K562 (cell line): ENCODE results near the gene SCIN. TPM values are rescaled to one million over a fixed set of nuclear protein-coding genes. Genes with fewer than 3 reads are reported as not detected.
A peak's percentile ranks its signal among the peaks of the same experiment; 100 is the strongest.

Experiments used
- ATAC-seq: fragments of 200-7000 bp; cut with Tn5 transposase; 3 replicates; pipeline ENCODE4 v1.9.1; 2020; ENCODE audit warnings: moderate library complexity
- BruUV-seq: library from RNA; stranded (reverse); fragments of 400-500 nt; replicated peaks from 2 replicates; lab custom pipeline; 2021; lab: Mats Ljungman, UMichigan
- CTCF ChIA-PET: fragments of 300-600 bp; formaldehyde crosslinking; extraction: SDS; loops from one replicate; lab custom pipeline; 2021; ENCODE audit warnings: low intra/inter-chr PET ratio; lab: Yijun Ruan, JAX
- POLR2A ChIA-PET: fragments of 300-600, 350-650 bp; sonication (Branson Sonifier 250); formaldehyde crosslinking; extraction: SDS; loops from one replicate; lab custom pipeline; 2021; ENCODE audit warnings: antibody characterized with exemption, inconsistent platforms; lab: Yijun Ruan, JAX
- DNase-seq, 4 experiments: peaks; one replicate each; pipeline versions ENCODE4 v3.0.0 to v3.0.0-alpha.2; 2011 to 2018; ENCODE audit warnings: low spot score in 3 of 4, mixed read lengths in 3 of 4; ENCODE audit errors: extremely low read depth in 1 of 4
- FAIRE-seq: peaks from 2 replicates; lab custom pipeline; 2011; peaks lifted over from hg19 to GRCh38; lab: Jason Lieb, UNC
- H2AFZ ChIP-seq: 2 replicates; pipeline ENCODE4 v1.6.0; 2011; ENCODE audit warnings: low read depth, low read length, control low read depth, inconsistent platforms
- H3K27ac ChIP-seq: fragments of 200-600 bp; 3 replicates; pipeline ENCODE4 v1.8.0; 2011; ENCODE audit warnings: low read depth, mild to moderate bottlenecking, control low read depth, inconsistent platforms, low read length, moderate library complexity, mixed read lengths; ENCODE audit errors: extremely low read depth
- H3K27me3 ChIP-seq, 2 experiments: fragments of 300-600 bp in 1 of 2; 2 replicates in 1 of 2; 3 replicates in 1 of 2; pipeline versions ENCODE4 v1.6.0 to v1.8.0; 2011; ENCODE audit warnings: inconsistent platforms in 2 of 2, low read length in 2 of 2, mild to moderate bottlenecking in 1 of 2, mixed read lengths in 1 of 2, moderate library complexity in 1 of 2; ENCODE audit not compliant: control insufficient read depth in 2 of 2, insufficient read depth in 2 of 2
- H3K36me3 ChIP-seq: fragments of 300-600 bp; 3 replicates; pipeline ENCODE4 v1.8.0; 2011; ENCODE audit warnings: mild to moderate bottlenecking, low read length, inconsistent platforms; ENCODE audit not compliant: control insufficient read depth, insufficient read depth
- H3K4me1 ChIP-seq, 2 experiments: fragments of 200-600 bp in 1 of 2; replicated peaks in 1 of 2; 2 replicates in 1 of 2; 3 replicates in 1 of 2; pipeline versions ENCODE4 v1.5.1 to v1.8.0; 2011; ENCODE audit warnings: inconsistent platforms in 2 of 2, low read length in 2 of 2, mild to moderate bottlenecking in 1 of 2, mixed read lengths in 1 of 2, moderate library complexity in 1 of 2; ENCODE audit not compliant: control insufficient read depth in 2 of 2, insufficient read depth in 2 of 2
- H3K4me2 ChIP-seq: 2 replicates; pipeline ENCODE4 v1.6.1; 2011; ENCODE audit warnings: low read length, control low read depth, inconsistent platforms, mixed read lengths; ENCODE audit not compliant: insufficient read depth
- H3K4me3 ChIP-seq: fragments of 200-600 bp; sonication (generic), shearing (Covaris generic); 2 replicates; pipeline ENCODE4 v1.5.1; 2016; ENCODE audit warnings: control low read depth, inconsistent platforms
- H3K79me2 ChIP-seq: fragments of 200-600 bp; 3 replicates; pipeline ENCODE4 v1.8.0; 2011; ENCODE audit warnings: low read length, inconsistent platforms; ENCODE audit not compliant: control insufficient read depth, insufficient read depth
- H3K9ac ChIP-seq, 2 experiments: 2 replicates each; pipeline versions ENCODE4 v1.6.0 to v1.6.1; 2011; ENCODE audit warnings: low read depth in 2 of 2, low read length in 2 of 2, control low read depth in 1 of 2, inconsistent platforms in 1 of 2, mild to moderate bottlenecking in 1 of 2, mixed read lengths in 1 of 2; ENCODE audit not compliant: insufficient read depth in 1 of 2
- H3K9me1 ChIP-seq: one replicate; pipeline ENCODE4 v1.6.0; 2011; ENCODE audit warnings: inconsistent platforms, mild to moderate bottlenecking, low read length, moderate library complexity; ENCODE audit not compliant: control insufficient read depth, insufficient read depth
- H3K9me3 ChIP-seq: replicated peaks from 2 replicates; pipeline ENCODE4 v1.5.1; 2011; ENCODE audit warnings: low read depth, low read length, inconsistent platforms; ENCODE audit not compliant: control insufficient read depth, insufficient read depth
- H4K20me1 ChIP-seq: replicated peaks from 2 replicates; pipeline ENCODE4 v1.6.1; 2011; ENCODE audit warnings: low read length, inconsistent platforms, mixed read lengths; ENCODE audit not compliant: control insufficient read depth, insufficient read depth
- E2F6 ChIP-seq, 2 experiments: IDR thresholded peaks; 2 replicates each; pipeline ENCODE4 v1.6.1; 2011; ENCODE audit warnings: borderline replicate concordance in 1 of 2, control low read depth in 1 of 2, low read depth in 1 of 2, low read length in 1 of 2, mild to moderate bottlenecking in 1 of 2, mixed read lengths in 1 of 2, moderate library complexity in 1 of 2; ENCODE audit not compliant: insufficient read depth in 1 of 2, insufficient read length in 1 of 2, poor library complexity in 1 of 2, severe bottlenecking in 1 of 2; ENCODE audit errors: extremely low read depth in 1 of 2
- RAD21 ChIP-seq, 2 experiments: fragments of 250-450 bp in 1 of 2; fragments of 450-650 bp in 1 of 2; sonication (Bioruptor Pico) in 1 of 2; formaldehyde crosslinking in 1 of 2; IDR thresholded peaks in 1 of 2; conservative IDR thresholded peaks in 1 of 2; 2 replicates each; pipeline versions ENCODE4 v1.4.0 to v1.8.0; 2020 to 2022; ENCODE audit warnings: mild to moderate bottlenecking in 2 of 2, moderate library complexity in 1 of 2
- RBM25 ChIP-seq: fragments of 200-400 bp; formaldehyde crosslinking; IDR thresholded peaks from 2 replicates; pipeline ENCODE4 v1.6.1; 2018; ENCODE audit warnings: low read length, low read depth, moderate library complexity; ENCODE audit not compliant: severe bottlenecking
- SMC3 ChIP-seq: conservative IDR thresholded peaks from 2 replicates; pipeline ENCODE4 v1.6.1; 2011; ENCODE audit warnings: low read depth, low read length, improper control_type of control experiment; ENCODE audit not compliant: insufficient read depth
- SRF ChIP-seq, 2 experiments: fragments of 250-450, 450-650 bp in 1 of 2; sonication (Bioruptor Pico) in 1 of 2; sonication (generic) in 1 of 2; formaldehyde crosslinking; IDR thresholded peaks; 2 replicates each; pipeline versions ENCODE4 v1.5.0 to v1.5.1; 2020 to 2022; ENCODE audit warnings: mild to moderate bottlenecking in 1 of 2, missing genetic modification reagents in 1 of 2
- SRSF9 ChIP-seq: fragments of 200-400 bp; formaldehyde crosslinking; IDR thresholded peaks from 2 replicates; pipeline ENCODE4 v1.6.1; 2017; ENCODE audit warnings: low read depth, low read length, borderline replicate concordance
- WGBS: fragments of 100-300 bp; shearing (Covaris generic); methylation state at CpG from one replicate; pipeline ENCODE4 v1.1.6; 2016; ENCODE audit warnings: low coverage, mixed read lengths; ENCODE audit not compliant: insufficient coverage; ENCODE audit errors: missing lambda C conversion rate; 5-methylcytosine and 5-hydroxymethylcytosine counted together
- in situ Hi-C: fragments of 300-500 bp; cut with MboI; formaldehyde crosslinking; loops from 4 replicates; pipeline ENCODE4 v1.15.0; 2018; ENCODE audit warnings: inconsistent platforms, mixed read lengths
- intact Hi-C: fragments of 100-400 bp; cut with micrococcal nuclease; formaldehyde crosslinking; loops from 2 replicates; pipeline ENCODE4 v1.14.2; 2022
- polyA plus RNA-seq, 8 experiments: library from polyadenylated mRNA; depleted of rRNA in 4 of 8; stranded (reverse) in 5 of 8; unstranded in 3 of 8; fragments of >200 nt; fragmentation: Nextera tagmentation in 2 of 8; fragmentation: Illumina TruSeq in 1 of 8; extraction: Ambion mirVana in 2 of 8; extraction: Trizol in 1 of 8; gene quantifications; 2 replicates each; pipeline versions ENCODE4 v1.2.1 to v1.2.3, GENCODE V29; 2011 to 2014; ENCODE audit warnings: inconsistent platforms in 1 of 8, missing spikeins in 1 of 8
- total RNA-seq, 7 experiments: library from RNA; depleted of rRNA in 6 of 7; stranded (reverse); fragments of >200 nt in 6 of 7; fragmentation: Illumina TruSeq in 2 of 7; extraction: Trizol in 2 of 7; gene quantifications; 2 replicates each; pipeline versions ENCODE4 v1.2.1 to v1.2.3, GENCODE V29; 2011 to 2021; ENCODE audit warnings: low replicate concordance in 1 of 7

Gene SCIN
- total and polyA plus RNA-seq, 9 of the 15 experiments (the other 6 are each of a cell fraction or from before 2014, with no cell fraction given): 0.67 to 18.2 (median 10.6) TPM

DNA sequence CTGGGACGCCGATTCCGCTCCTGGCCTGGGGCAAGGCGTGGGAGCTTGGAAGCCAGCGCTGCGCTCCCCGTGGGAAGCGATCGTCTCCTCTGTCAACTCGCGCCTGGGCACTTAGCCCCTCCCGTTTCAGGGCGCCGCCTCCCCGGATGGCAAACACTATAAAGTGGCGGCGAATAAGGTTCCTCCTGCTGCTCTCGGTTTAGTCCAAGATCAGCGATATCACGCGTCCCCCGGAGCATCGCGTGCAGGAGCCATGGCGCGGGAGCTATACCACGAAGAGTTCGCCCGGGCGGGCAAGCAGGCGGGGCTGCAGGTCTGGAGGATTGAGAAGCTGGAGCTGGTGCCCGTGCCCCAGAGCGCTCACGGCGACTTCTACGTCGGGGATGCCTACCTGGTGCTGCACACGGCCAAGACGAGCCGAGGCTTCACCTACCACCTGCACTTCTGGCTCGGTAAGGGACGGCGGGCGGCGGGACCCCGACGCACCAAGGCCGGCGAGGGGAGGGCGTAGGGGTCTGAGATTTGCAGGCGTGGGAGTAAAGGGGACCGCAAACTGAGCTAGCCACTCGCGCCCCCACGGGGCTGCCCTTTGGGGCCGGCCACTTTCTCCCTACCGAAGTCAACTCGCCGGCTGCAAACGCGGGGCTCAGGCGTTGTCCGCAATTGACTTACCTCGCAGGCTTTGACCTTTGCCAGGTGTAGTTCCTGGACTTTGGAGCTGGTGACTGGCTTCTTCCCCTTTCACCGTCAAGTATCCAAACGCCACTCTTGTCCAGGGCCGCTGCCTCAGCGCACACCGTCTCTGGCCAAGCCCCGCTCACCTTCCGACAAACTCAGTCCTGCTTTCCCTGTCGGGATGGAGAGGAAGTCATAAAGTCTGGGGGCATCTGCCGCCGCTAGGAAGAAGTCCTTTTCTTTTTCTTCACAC is at the start of gene SCIN (continued):
- peak; percentile 27 to 35 for TF ChIP-seq E2F6 (IDR thresholded peaks at IDR 0.05; ENCODE audit: borderline replicate concordance in 1 of 2, extremely low read depth in 1 of 2, insufficient read depth in 1 of 2, insufficient read length in 1 of 2, low read depth in 1 of 2, low read length in 1 of 2, poor library complexity in 1 of 2, severe bottlenecking in 1 of 2)
- no peak for TF ChIP-seq SRSF9

DNA sequence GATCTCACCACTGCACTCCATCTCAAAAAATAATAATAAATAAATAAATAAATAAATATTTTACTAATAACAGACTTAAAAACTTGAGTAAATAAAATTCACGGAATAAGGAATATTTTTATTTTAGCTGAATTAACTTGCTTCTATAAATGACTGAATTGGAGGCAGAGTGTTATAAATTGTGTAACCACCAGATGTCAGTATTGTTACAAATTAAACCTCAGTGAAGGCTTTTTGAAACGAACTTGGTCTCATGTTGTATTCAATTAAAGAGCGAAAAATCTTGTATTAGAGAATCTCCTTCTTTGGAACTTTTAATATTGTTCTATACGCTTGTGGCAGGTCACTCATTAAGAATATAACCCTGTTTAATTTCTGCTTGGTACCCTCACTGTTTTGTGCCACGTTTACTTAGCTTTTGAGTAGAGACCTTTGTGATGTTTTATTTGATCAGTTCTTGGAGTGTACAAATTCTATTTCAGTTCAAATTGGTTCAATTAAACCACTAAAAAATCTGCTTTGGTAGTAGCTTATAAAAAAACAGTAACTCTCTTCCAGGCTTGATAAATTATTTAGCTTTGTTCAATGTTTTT is 45.6 kb upstream of the SCIN start:
- H3K9me3 ChIP-seq: no peaks in the 10 kb centered on the region
- POLR2A ChIA-PET: interaction anchor here (1.1 kb wide), 1 partner anchor 15 kb away, joined by 3 read pairs; no protein-coding TSS in a partner anchor
- no peaks in the 10 kb centered on the region for H3K79me2 ChIP-seq
- no peaks in the 10 kb centered on the region for H3K4me1 ChIP-seq
- H4K20me1 ChIP-seq: no peaks in the 10 kb centered on the region
- no TSS peak for BruUV-seq
- no peak overlapping the region for H3K4me3 ChIP-seq
- FAIRE-seq (peak; percentile 78), ATAC-seq (peak; percentile 77), DNase-seq (peak; percentile 20 to 63 (median 34))
- H3K9me1 ChIP-seq: no peaks in the 10 kb centered on the region
- H3K27ac ChIP-seq: no peak overlapping the region
- H3K4me2 ChIP-seq: no peak overlapping the region
- WGBS: 5% methylated on average over 5 of the region's 5 CpGs
- no peaks in the 10 kb centered on the region for H3K27me3 ChIP-seq
- CTCF ChIA-PET: interaction anchor here (0.8 to 4.5 kb wide), 6 partner anchors 96 to 738 kb away, joined by 3 to 32 read pairs (median 4); no protein-coding TSS in a partner anchor
- no peak overlapping the region for H3K9ac ChIP-seq
- peak overlapping the region; percentile 49 for H2AFZ ChIP-seq
- H3K36me3 ChIP-seq: no peaks in the 10 kb centered on the region
- intact Hi-C loops: loop anchor here (1.0 to 5.0 kb wide), 4 partner anchors 62 to 738 kb away; no protein-coding TSS in a partner anchor
- in situ Hi-C loops: loop anchor here (5.0 kb wide), 1 partner anchor 97 kb away; no protein-coding TSS in a partner anchor
- TF ChIP-seq SMC3 (peak; percentile 60), RBM25 (no peak), RAD21 (CRISPR knock-in tag; conservative IDR thresholded peaks at IDR 0.05 in 1 of 2, IDR thresholded peaks at IDR 0.05 in 1 of 2) (peak; percentile 91 to 92), SRF (CRISPR knock-in tag; IDR thresholded peaks at IDR 0.05) (0 out of 4 replicates have a peak, but pooled peaks of 1 of the 2 experiments have one; percentile 24)
